Spleen (tissue), 7 donors: Measurements from ENCODE around the gene AKAP13.

Source experiments
- CTCF ChIP-seq, 11 experiments: fragments of 200-600 bp in 7 of 11; fragments of 450-650 bp in 4 of 11; sonication (generic) in 4 of 11; IDR thresholded peaks in 8 of 11; conservative IDR thresholded peaks in 3 of 11; 1 replicate in 7 of 11; 2 replicates in 4 of 11; pipeline versions ENCODE4 v1.4.0 to v1.8.0; 2016 to 2021; ENCODE audit warnings: antibody characterized with exemption in 11 of 11, inconsistent platforms in 4 of 11, mild to moderate bottlenecking in 1 of 11
- POLR2AphosphoS5 ChIP-seq, 3 donors: sonication (generic); formaldehyde crosslinking; IDR thresholded peaks; one replicate each; pipeline ENCODE4 v1.5.1; 2017; ENCODE audit warnings: antibody characterized with exemption in 3 of 3
- donor health status: DM: no; HTN: no; CAD: no; lungs with moderate emphysema.
- donor health status: DM: no; HTN: no; CAD: no.
- donor health status: DM: no; HTN: no; CAD: no.

DNA sequence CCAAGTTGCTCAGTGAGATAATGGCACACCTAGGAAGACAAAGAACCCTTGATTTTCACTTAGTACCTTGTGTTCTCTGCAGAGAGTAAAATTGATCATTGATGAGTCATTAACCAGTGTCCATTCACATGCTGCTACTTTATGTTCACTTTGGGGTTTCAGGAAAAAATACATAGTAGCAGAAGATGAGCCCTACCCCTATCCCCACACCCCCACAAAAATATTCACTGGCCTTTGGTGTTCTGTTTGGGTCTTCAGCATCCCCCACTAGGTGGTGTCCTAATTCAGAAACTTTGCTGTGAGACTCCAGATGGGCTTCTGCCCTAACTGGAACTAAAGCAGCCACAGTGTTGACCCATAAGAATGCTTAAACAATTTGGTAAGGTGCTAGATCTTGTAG lies 235.5 kb downstream of the AKAP13 start:
- TF ChIP-seq POLR2AphosphoS5 (IDR thresholded peaks at IDR 0.05): no peak
- TF ChIP-seq CTCF (IDR thresholded peaks at IDR 0.05 in 8 of 11, conservative IDR thresholded peaks at IDR 0.05 in 3 of 11): peak in 10 of 11 experiments; percentile 7 to 65 (median 54)
